ENCODE data around the gene RPUSD3. TPM values are rescaled to one million over a fixed set of nuclear protein-coding genes. Genes with fewer than 3 reads are reported as not detected.

RPUSD3 gene
- total RNA-seq, 4 donors from 2014 or later: 33.0 to 48.1 (median 45.0) TPM

- 2% methylated on average over 25 of the region's 76 CpGs for WGBS
- TF ChIP-seq, protein P1, sequence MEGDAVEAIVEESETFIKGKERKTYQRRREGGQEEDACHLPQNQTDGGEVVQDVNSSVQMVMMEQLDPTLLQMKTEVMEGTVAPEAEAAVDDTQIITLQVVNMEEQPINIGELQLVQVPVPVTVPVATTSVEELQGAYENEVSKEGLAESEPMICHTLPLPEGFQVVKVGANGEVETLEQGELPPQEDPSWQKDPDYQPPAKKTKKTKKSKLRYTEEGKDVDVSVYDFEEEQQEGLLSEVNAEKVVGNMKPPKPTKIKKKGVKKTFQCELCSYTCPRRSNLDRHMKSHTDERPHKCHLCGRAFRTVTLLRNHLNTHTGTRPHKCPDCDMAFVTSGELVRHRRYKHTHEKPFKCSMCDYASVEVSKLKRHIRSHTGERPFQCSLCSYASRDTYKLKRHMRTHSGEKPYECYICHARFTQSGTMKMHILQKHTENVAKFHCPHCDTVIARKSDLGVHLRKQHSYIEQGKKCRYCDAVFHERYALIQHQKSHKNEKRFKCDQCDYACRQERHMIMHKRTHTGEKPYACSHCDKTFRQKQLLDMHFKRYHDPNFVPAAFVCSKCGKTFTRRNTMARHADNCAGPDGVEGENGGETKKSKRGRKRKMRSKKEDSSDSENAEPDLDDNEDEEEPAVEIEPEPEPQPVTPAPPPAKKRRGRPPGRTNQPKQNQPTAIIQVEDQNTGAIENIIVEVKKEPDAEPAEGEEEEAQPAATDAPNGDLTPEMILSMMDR (IDR thresholded peaks at IDR 0.05): no peak
- TF ChIP-seq POLR2AphosphoS5 (IDR thresholded peaks at IDR 0.05): peak; percentile 42 to 83
- Histone ChIP-seq H3K9me3 (no peaks in the 10 kb centered on the region), H3K4me1 (peaks cover 18 to 27% (median 24%) of the 10 kb centered on the region in 4 donors), H3K4me3 (peak within 1 kb of the TSS; percentile 69 to 89 (median 80)), H3K27me3 (no peaks in the 10 kb centered on the region), H3K27ac (replicated peaks in 1 of 4) (peak within 1 kb of the TSS; percentile 92 to 99 (median 96)), H3K36me3 (peaks cover 20 to 49% (median 35%) of the 10 kb centered on the region in 4 donors)
- intact Hi-C loops (cut with DNase I): no loop called here
- DNase-seq (ENCODE audit: extremely low spot score): peak; percentile 94
Observed at GRCh38 chr3:9809615-9810432, 34.0 kb downstream of the RPUSD3 start, which contains the start of gene TTLL3. Gene TTLL3, plus strand, starts transcription at chr3:9810262. Its CDS starts 400 bp downstream, at chr3:9810662.

- H3K27me3 ChIP-seq: no peaks in the 10 kb centered on the region
- H3K4me3 ChIP-seq: peak overlapping the region; percentile 69 to 89 (median 80)
- H3K4me1 ChIP-seq: peaks cover 18 to 27% (median 24%) of the 10 kb centered on the region in 4 donors
- intact Hi-C loops (cut with DNase I): no loop called here
- no peaks in the 10 kb centered on the region for H3K9me3 ChIP-seq
- H3K36me3 ChIP-seq: peaks cover 25 to 50% (median 38%) of the 10 kb centered on the region in 4 donors
- TF ChIP-seq, protein P1 (IDR thresholded peaks at IDR 0.05): no peak
- TF ChIP-seq POLR2A (IDR thresholded peaks at IDR 0.05; ENCODE audit: low read depth) (no peak), EP300 (IDR thresholded peaks at IDR 0.05) (no peak), POLR2AphosphoS5 (IDR thresholded peaks at IDR 0.05) (no peak)
- no peak for DNase-seq (ENCODE audit: extremely low spot score)
- peak overlapping the region; percentile 92 to 99 (median 96) for H3K27ac ChIP-seq (replicated peaks in 1 of 4)
- 88% methylated on average over 4 of the region's 4 CpGs for WGBS
Observed at GRCh38 chr3:9809239-9809614, 34.6 kb downstream of the RPUSD3 start.

DNA sequence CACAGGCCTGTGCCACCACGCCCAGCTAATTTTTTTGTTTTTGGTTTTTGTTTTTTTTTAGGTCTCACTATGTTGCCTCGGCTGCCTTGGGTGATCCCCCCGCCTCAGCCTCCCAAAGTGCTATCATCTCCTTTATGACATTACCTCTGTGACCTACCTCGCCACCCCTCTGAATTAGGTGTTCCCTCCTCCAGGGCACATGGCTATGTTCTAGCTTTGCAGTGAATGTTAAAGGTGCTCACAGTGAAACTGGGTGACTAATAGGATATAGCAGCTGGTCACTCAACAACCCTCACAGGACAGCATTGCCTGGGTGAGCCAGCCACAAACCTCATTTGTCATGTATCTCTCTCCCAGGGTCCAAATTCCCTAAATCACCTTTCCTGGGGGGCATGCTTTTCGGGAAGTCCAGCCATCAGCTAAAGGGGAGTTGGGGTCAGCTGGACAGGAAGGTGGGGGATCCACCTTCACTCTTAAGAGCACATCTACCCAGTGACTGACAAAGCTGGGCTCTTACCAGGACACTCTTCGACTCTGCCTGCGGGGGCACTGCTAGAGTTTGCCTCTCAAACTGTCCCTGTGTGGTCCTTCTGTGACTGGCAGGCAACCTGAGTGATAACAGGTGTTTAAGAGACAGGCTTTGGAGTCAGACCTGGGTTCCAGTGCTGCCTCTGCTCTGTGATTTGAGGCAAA lies 35.3 kb downstream of the RPUSD3 start:
- intact Hi-C loops (cut with DNase I): no loop called here
- no peak for TF ChIP-seq POLR2A (IDR thresholded peaks at IDR 0.05; ENCODE audit: low read depth)
- TF ChIP-seq, protein P1 (IDR thresholded peaks at IDR 0.05): peak in 1 of 3 experiments; percentile 4
- no peak overlapping the region for H3K4me3 ChIP-seq
- 81% methylated on average over 4 of the region's 7 CpGs for WGBS
- H3K27ac ChIP-seq (replicated peaks in 1 of 4): peak overlapping the region; percentile 92 to 99 (median 96)
- H3K27me3 ChIP-seq: no peaks in the 10 kb centered on the region
- no peaks in the 10 kb centered on the region for H3K9me3 ChIP-seq
- H3K4me1 ChIP-seq: peaks cover 22 to 27% (median 24%) of the 10 kb centered on the region in 4 donors
- peaks cover 33 to 50% (median 42%) of the 10 kb centered on the region in 4 donors for H3K36me3 ChIP-seq
- no peak for DNase-seq (ENCODE audit: extremely low spot score)

- Histone ChIP-seq H3K9me3 (no peaks in the 10 kb centered on the region), H3K27me3 (no peaks in the 10 kb centered on the region), H3K36me3 (peaks cover 38 to 50% (median 47%) of the 10 kb centered on the region in 4 donors), H3K4me3 (no peak overlapping the region), H3K27ac (replicated peaks in 1 of 4) (peak overlapping the region; percentile 92 to 99 (median 96)), H3K4me1 (peaks cover 23 to 27% (median 25%) of the 10 kb centered on the region in 4 donors)
- TF ChIP-seq POLR2AphosphoS5 (IDR thresholded peaks at IDR 0.05): no peak
- TF ChIP-seq EP300 (IDR thresholded peaks at IDR 0.05): no peak
- TF ChIP-seq, protein P1 (IDR thresholded peaks at IDR 0.05): no peak
- TF ChIP-seq POLR2A (IDR thresholded peaks at IDR 0.05; ENCODE audit: low read depth): no peak
- WGBS: 91% methylated on average over 2 of the region's 2 CpGs
- intact Hi-C loops (cut with DNase I): no loop called here
- no peak for DNase-seq (ENCODE audit: extremely low spot score)
Observed at GRCh38 chr3:9807981-9808344, 35.8 kb downstream of the RPUSD3 start.
